Retinal pigment epithelial cell (primary cell): Measurements from ENCODE around the gene DCHS2.

Experiments
- DNase-seq: peaks from one replicate; pipeline ENCODE4 v3.0.0-alpha.2; 2010; ENCODE audit warnings: low read depth
- H3K4me3 ChIP-seq: 2 replicates; pipeline ENCODE4 v1.5.1; 2011; ENCODE audit warnings: mild to moderate bottlenecking, low read length, control low read depth, moderate library complexity
- CTCF ChIP-seq: conservative IDR thresholded peaks from 2 replicates; pipeline ENCODE4 v1.5.1; 2011; ENCODE audit warnings: low read depth, low read length, control low read depth, inconsistent platforms

The DCHS2 gene

DNA sequence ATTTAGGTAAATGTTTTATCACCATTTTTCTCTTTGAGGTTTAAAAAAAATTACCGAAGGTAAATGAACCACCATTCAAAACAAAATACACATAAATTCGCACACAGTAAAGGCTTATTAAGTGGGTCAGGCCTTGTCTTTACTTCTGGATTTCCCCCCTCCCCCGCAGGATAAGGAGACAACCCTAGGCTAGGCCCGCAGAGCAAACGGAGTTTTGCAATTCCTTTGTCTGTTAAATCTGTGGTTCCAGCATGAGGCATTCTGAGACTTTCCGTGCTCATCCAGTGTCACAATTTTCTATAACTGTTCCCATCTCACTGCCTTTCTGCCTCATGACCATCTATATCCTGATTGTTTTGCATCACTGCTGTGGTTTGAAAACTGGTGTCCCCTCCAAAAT is 307.4 kb downstream of the DCHS2 start:
- no peak for TF ChIP-seq CTCF
- DNase-seq, result no peak
- no peak overlapping the region for H3K4me3 ChIP-seq

GRCh38 chr4:154183264-154183663 is 308.3 kb downstream of the DCHS2 start:
- no peak overlapping the region for H3K4me3 ChIP-seq
- no peak for TF ChIP-seq CTCF
- no peak for DNase-seq
